DOHH2 (cell line): ENCODE measurements around the gene SPOUT1.

Experiments
- H3F3A ChIP-seq: fragments of 200-600 bp; sonication (generic), shearing (Covaris generic); 2 replicates; pipeline ENCODE4 v1.6.0; 2016; ENCODE audit warnings: antibody characterized with exemption, mild to moderate bottlenecking; ENCODE audit not compliant: control insufficient read depth, insufficient read depth
- H3K27ac ChIP-seq: fragments of 200-600 bp; sonication (generic); 2 replicates; pipeline ENCODE4 v1.5.1; 2014; ENCODE audit warnings: low read depth, mild to moderate bottlenecking, low read length, moderate library complexity
- H3K27me3 ChIP-seq: fragments of 200-600 bp; sonication (generic); 2 replicates; pipeline ENCODE4 v1.6.1; 2014; ENCODE audit warnings: mild to moderate bottlenecking, low read length, mixed read lengths; ENCODE audit not compliant: control insufficient read depth
- H3K36me3 ChIP-seq: fragments of 200-600 bp; sonication (generic); 2 replicates; pipeline ENCODE4 v1.6.1; 2014; ENCODE audit warnings: mild to moderate bottlenecking, low read length, moderate library complexity, mixed read lengths; ENCODE audit not compliant: control insufficient read depth
- H3K4me1 ChIP-seq: fragments of 200-600 bp; sonication (generic); 2 replicates; pipeline ENCODE4 v1.6.1; 2014; ENCODE audit warnings: mild to moderate bottlenecking, low read length, mixed read lengths; ENCODE audit not compliant: control insufficient read depth
- H3K4me2 ChIP-seq: fragments of 200-600 bp; sonication (generic); 2 replicates; pipeline ENCODE4 v1.6.0; 2014; ENCODE audit warnings: mild to moderate bottlenecking, low read length, moderate library complexity
- H3K4me3 ChIP-seq: fragments of 200-600 bp; sonication (generic); 2 replicates; pipeline ENCODE4 v1.5.1; 2014; ENCODE audit warnings: mild to moderate bottlenecking, low read length, mixed read lengths
- H3K79me2 ChIP-seq: fragments of 200-600 bp; sonication (generic); 2 replicates; pipeline ENCODE4 v1.6.1; 2014; ENCODE audit warnings: mild to moderate bottlenecking, low read length, mixed read lengths; ENCODE audit not compliant: control insufficient read depth
- H3K9me2 ChIP-seq: fragments of 200-600 bp; sonication (generic); replicated peaks from 2 replicates; pipeline ENCODE4 v1.6.1; 2014; ENCODE audit warnings: mild to moderate bottlenecking, low read length, mixed read lengths; ENCODE audit not compliant: control insufficient read depth
- H3K9me3 ChIP-seq: fragments of 200-600 bp; sonication (generic); 2 replicates; pipeline ENCODE4 v1.6.1; 2014; ENCODE audit warnings: antibody characterized with exemption, low read length, mixed read lengths; ENCODE audit not compliant: control insufficient read depth, insufficient read depth
- H4K20me1 ChIP-seq: fragments of 200-600 bp; sonication (generic); 2 replicates; pipeline ENCODE4 v1.6.0; 2014; ENCODE audit warnings: low read depth, mild to moderate bottlenecking, antibody characterized with exemption, low read length, moderate library complexity; ENCODE audit not compliant: control insufficient read depth, insufficient read depth
- EZH2phosphoT487 ChIP-seq: fragments of 200-600 bp; sonication (generic); IDR thresholded peaks from 2 replicates; pipeline ENCODE4 v1.6.1; 2017; ENCODE audit warnings: borderline replicate concordance, mild to moderate bottlenecking, antibody characterized with exemption, low read length, moderate library complexity, mixed read lengths
- TF ChIP-seq, protein P1 (sequence below): fragments of 200-600 bp; sonication (generic); IDR thresholded peaks from one replicate; pipeline ENCODE4 v1.5.1; 2014; ENCODE audit warnings: antibody characterized with exemption, mild to moderate bottlenecking, low read depth, low read length; ENCODE audit not compliant: poor library complexity, severe bottlenecking

Gene SPOUT1

DNA sequence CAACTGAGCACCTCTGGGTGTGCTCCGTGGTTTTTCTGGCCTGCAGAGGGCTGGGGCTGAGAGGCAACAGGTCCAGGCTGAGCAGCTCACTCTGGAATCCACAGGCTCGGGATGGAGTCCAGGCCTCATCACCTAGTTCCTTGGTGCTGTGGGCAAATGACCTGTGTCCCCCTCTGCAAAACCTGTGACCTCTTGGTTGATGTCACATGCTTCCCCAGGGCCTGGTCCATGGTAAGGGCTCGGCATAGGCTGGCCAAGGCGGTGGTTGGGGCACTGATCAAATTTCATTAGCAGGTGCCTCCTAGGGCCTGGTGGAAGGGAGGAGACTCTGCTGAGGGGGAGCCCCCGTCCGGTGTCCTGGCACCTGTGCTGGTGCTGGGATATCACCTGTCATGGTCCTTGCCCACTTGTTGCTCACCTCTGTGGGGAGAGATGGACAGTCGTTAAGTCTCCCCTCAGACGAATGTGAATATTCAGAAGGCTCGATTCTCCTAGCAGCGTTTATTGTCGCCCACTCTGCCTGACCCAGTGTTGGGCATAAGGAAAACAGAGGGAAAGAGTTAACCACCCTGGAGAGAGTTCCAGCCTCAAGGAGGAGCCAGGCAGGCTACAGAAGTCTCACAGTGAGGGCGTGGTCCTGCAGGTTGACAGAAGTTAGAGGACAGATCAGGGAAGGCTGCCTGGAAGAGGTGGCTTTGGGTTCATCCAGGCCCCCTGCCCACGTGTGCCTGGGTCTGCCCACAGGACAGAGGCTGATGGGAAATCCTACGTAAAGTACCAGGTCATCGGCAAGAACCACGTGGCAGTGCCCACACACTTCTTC lies 7.8 kb downstream of the SPOUT1 start:
- TF ChIP-seq, protein P1, sequence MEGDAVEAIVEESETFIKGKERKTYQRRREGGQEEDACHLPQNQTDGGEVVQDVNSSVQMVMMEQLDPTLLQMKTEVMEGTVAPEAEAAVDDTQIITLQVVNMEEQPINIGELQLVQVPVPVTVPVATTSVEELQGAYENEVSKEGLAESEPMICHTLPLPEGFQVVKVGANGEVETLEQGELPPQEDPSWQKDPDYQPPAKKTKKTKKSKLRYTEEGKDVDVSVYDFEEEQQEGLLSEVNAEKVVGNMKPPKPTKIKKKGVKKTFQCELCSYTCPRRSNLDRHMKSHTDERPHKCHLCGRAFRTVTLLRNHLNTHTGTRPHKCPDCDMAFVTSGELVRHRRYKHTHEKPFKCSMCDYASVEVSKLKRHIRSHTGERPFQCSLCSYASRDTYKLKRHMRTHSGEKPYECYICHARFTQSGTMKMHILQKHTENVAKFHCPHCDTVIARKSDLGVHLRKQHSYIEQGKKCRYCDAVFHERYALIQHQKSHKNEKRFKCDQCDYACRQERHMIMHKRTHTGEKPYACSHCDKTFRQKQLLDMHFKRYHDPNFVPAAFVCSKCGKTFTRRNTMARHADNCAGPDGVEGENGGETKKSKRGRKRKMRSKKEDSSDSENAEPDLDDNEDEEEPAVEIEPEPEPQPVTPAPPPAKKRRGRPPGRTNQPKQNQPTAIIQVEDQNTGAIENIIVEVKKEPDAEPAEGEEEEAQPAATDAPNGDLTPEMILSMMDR = no peak
- no peak for TF ChIP-seq EZH2phosphoT487
- Histone ChIP-seq H3K79me2 (peaks cover 19% of the 10 kb centered on the region), H3F3A (no peaks in the 10 kb centered on the region), H3K36me3 (peaks cover 73% of the 10 kb centered on the region), H3K4me2 (no peak overlapping the region), H3K9me3 (no peaks in the 10 kb centered on the region), H3K4me3 (no peak overlapping the region), H4K20me1 (no peaks in the 10 kb centered on the region), H3K27me3 (no peaks in the 10 kb centered on the region), H3K27ac (no peak overlapping the region), H3K4me1 (peaks cover 21% of the 10 kb centered on the region), H3K9me2 (no peaks in the 10 kb centered on the region)

DNA sequence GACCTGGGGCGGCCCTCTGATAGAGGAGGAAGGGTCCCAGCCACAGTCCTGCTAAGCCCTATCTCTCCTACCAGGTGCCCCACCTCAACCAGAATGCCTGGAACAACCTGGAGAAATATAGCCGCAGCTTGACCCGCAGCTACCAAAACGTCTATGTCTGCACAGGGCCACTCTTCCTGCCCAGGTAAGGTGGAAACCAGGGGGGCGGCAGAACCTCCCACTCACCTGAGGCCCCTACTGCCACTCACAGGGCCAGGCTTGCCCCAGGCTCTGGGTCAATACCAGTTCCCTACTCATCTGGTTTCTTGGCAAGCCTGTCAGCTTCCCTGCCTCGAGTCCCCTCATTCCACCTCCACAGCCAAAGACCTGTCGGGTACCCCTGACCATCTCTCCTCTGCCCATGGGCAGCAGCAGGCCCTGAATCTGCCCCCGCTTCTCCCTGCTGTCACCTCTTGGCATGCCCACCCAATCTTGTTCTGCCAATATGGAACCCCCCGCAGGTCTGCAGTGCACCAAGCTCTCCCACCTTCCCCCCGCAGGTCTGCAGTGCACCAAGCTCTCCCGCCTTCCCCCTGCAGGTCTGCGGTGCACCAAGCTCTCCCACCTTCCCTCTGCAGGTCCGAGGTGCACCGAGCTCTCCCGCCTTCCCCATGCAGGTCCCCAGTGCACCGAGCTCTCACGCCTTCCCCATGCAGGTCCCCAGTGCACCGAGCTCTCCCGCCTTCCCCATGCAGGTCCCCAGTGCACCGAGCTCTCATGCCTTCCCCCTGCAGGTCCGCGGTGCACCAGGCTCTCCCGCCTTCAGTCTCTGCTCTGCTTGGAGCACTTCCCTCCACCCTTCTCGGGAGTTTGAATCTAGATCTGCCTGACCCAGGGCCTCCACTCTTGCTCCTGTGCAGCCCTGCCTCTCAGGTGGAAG lies 8.7 kb downstream of the SPOUT1 start:
- Histone ChIP-seq H3K4me1 (peaks cover 21% of the 10 kb centered on the region), H4K20me1 (no peaks in the 10 kb centered on the region), H3K9me3 (no peaks in the 10 kb centered on the region), H3K79me2 (peaks cover 19% of the 10 kb centered on the region), H3K9me2 (no peaks in the 10 kb centered on the region), H3K4me2 (0 out of 2 replicates have a peak overlapping the region, but pooled peaks have one; percentile 98), H3K36me3 (peaks cover 65% of the 10 kb centered on the region), H3K27me3 (no peaks in the 10 kb centered on the region), H3F3A (no peaks in the 10 kb centered on the region), H3K27ac (no peak overlapping the region), H3K4me3 (no peak overlapping the region)
- TF ChIP-seq, protein P1 = no peak
- TF ChIP-seq EZH2phosphoT487 = no peak

DNA sequence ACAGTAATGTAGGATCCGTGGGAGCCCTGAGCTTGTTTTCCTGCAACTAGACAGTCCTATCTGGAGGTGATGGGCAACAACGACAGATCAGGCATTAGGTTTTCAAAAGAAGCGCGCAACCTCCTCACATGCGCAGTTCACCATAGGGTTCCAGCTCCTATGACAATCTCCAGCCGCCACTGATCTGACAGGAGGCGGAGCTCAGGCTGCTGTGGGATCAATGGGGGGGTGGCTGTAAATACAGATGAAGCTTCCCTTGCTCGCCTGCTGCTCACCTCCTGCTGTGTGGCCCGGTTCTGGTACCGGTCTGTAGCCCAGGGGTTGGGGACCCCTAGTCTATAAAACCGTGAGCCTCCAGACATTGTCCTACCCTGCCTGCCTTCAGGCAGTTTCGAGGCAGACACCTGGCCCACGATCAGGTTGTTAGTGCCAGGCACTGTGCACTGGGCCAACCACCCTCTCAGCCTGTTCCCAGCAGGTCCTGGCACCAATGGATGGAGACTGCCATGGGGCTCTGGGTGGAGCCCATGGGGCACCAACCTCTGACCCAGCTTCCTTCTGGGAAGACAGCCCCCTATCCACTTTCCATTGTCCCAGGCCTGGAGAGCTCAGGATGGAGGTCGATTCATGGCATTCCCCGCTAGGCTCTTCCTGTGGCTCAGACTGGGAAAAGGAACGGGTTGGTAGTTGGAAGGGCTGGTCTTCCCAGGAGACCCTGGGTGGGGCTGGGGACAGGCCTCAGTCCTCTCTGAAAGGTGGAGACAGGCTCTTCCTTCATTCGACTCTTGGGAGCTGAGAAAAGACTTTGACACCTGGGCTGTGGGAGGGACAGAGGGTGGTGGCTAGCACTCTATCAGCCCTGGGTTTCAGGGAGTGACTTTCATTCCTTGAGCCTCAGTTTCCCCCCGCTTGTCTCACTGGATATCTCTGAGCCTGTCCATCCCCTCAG lies 9.6 kb downstream of the SPOUT1 start:
- no peak overlapping the region for H3K27ac ChIP-seq
- TF ChIP-seq EZH2phosphoT487 = no peak
- TF ChIP-seq, protein P1 = no peak
- H3K36me3 ChIP-seq = peaks cover 57% of the 10 kb centered on the region

More for the DNA sequence above, 9.6 kb downstream of the SPOUT1 start:
- H3K4me1 ChIP-seq = peaks cover 28% of the 10 kb centered on the region
- H3K9me2 ChIP-seq = no peaks in the 10 kb centered on the region
- H4K20me1 ChIP-seq = no peaks in the 10 kb centered on the region
- no peaks in the 10 kb centered on the region for H3K9me3 ChIP-seq
- H3K4me2 ChIP-seq = peak overlapping the region; percentile 98
- no peaks in the 10 kb centered on the region for H3F3A ChIP-seq
- peaks cover 19% of the 10 kb centered on the region for H3K79me2 ChIP-seq
- no peaks in the 10 kb centered on the region for H3K27me3 ChIP-seq
- peak overlapping the region; percentile 89 for H3K4me3 ChIP-seq
